ENCODE results near the gene PRDM12.

Gene PRDM12

GRCh38 chr9:130631331-130632080 lies 32.9 kb upstream of the PRDM12 start:
- Histone ChIP-seq H3K4me1 (ENCODE audit: insufficient read depth, low read length) (peaks cover 22% of the 10 kb centered on the region), H3K4me3 (ENCODE audit: low read length) (no peak overlapping the region), H3K27ac (ENCODE audit: low read depth, low read length) (no peak overlapping the region), H3K9ac (ENCODE audit: low read depth, low read length) (no peak overlapping the region), H3K27me3 (ENCODE audit: insufficient read depth, low read length) (no peaks in the 10 kb centered on the region), H3K36me3 (ENCODE audit: insufficient read depth, low read length) (peaks cover 83% of the 10 kb centered on the region), H3K9me3 (ENCODE audit: insufficient read depth, low read depth, low read length) (no peaks in the 10 kb centered on the region)
- 96% methylated on average over 22 of the region's 22 CpGs for WGBS

GRCh38 chr9:130632081-130632710 lies 32.2 kb upstream of the PRDM12 start:
- no peak overlapping the region for H3K9ac ChIP-seq (ENCODE audit: low read depth, low read length)
- no peaks in the 10 kb centered on the region for H3K27me3 ChIP-seq (ENCODE audit: insufficient read depth, low read length)
- H3K36me3 ChIP-seq (ENCODE audit: insufficient read depth, low read length), result peaks cover 83% of the 10 kb centered on the region
- no peaks in the 10 kb centered on the region for H3K9me3 ChIP-seq (ENCODE audit: insufficient read depth, low read depth, low read length)
- H3K4me3 ChIP-seq (ENCODE audit: low read length), result no peak overlapping the region
- no peak overlapping the region for H3K27ac ChIP-seq (ENCODE audit: low read depth, low read length)
- 93% methylated on average over 13 of the region's 13 CpGs for WGBS
- H3K4me1 ChIP-seq (ENCODE audit: insufficient read depth, low read length), result peaks cover 22% of the 10 kb centered on the region

- Histone ChIP-seq H3K27ac (ENCODE audit: low read depth, low read length) (no peak overlapping the region), H3K9me3 (ENCODE audit: insufficient read depth, low read depth, low read length) (no peaks in the 10 kb centered on the region), H3K27me3 (ENCODE audit: insufficient read depth, low read length) (no peaks in the 10 kb centered on the region), H3K4me3 (ENCODE audit: low read length) (no peak overlapping the region), H3K4me1 (ENCODE audit: insufficient read depth, low read length) (peaks cover 21% of the 10 kb centered on the region), H3K9ac (ENCODE audit: low read depth, low read length) (no peak overlapping the region), H3K36me3 (ENCODE audit: insufficient read depth, low read length) (peaks cover 82% of the 10 kb centered on the region)
- 94% methylated on average over 7 of the region's 7 CpGs for WGBS
These were observed 31.6 kb upstream of the PRDM12 start for GRCh38 chr9:130632841-130633240.

GRCh38 chr9:130633336-130634190 lies 30.8 kb upstream of the PRDM12 start:
- WGBS, result 96% methylated on average over 25 of the region's 25 CpGs
- no peak overlapping the region for H3K27ac ChIP-seq (ENCODE audit: low read depth, low read length)
- no peak overlapping the region for H3K4me3 ChIP-seq (ENCODE audit: low read length)
- peaks cover 23% of the 10 kb centered on the region for H3K4me1 ChIP-seq (ENCODE audit: insufficient read depth, low read length)
- H3K27me3 ChIP-seq (ENCODE audit: insufficient read depth, low read length), result no peaks in the 10 kb centered on the region
- H3K9me3 ChIP-seq (ENCODE audit: insufficient read depth, low read depth, low read length), result no peaks in the 10 kb centered on the region
- peaks cover 83% of the 10 kb centered on the region for H3K36me3 ChIP-seq (ENCODE audit: insufficient read depth, low read length)
- H3K9ac ChIP-seq (ENCODE audit: low read depth, low read length), result no peak overlapping the region

GRCh38 chr9:130634191-130634768 lies 30.1 kb upstream of the PRDM12 start:
- Histone ChIP-seq H3K27ac (ENCODE audit: low read depth, low read length) (no peak overlapping the region), H3K4me3 (ENCODE audit: low read length) (no peak overlapping the region), H3K9me3 (ENCODE audit: insufficient read depth, low read depth, low read length) (no peaks in the 10 kb centered on the region), H3K36me3 (ENCODE audit: insufficient read depth, low read length) (peaks cover 85% of the 10 kb centered on the region), H3K4me1 (ENCODE audit: insufficient read depth, low read length) (peaks cover 25% of the 10 kb centered on the region), H3K9ac (ENCODE audit: low read depth, low read length) (no peak overlapping the region; the same call in 1 of the 2 replicates), H3K27me3 (ENCODE audit: insufficient read depth, low read length) (no peaks in the 10 kb centered on the region)
- 96% methylated on average over 14 of the region's 14 CpGs for WGBS

- H3K36me3 ChIP-seq (ENCODE audit: insufficient read depth, low read length), result peaks cover 85% of the 10 kb centered on the region
- no peak overlapping the region; the same call in 1 of the 2 replicates for H3K9ac ChIP-seq (ENCODE audit: low read depth, low read length)
- H3K4me3 ChIP-seq (ENCODE audit: low read length), result no peak overlapping the region
- no peaks in the 10 kb centered on the region for H3K9me3 ChIP-seq (ENCODE audit: insufficient read depth, low read depth, low read length)
- no peak overlapping the region for H3K27ac ChIP-seq (ENCODE audit: low read depth, low read length)
- 91% methylated on average over 8 of the region's 8 CpGs for WGBS
- no peaks in the 10 kb centered on the region for H3K27me3 ChIP-seq (ENCODE audit: insufficient read depth, low read length)
- peaks cover 22% of the 10 kb centered on the region for H3K4me1 ChIP-seq (ENCODE audit: insufficient read depth, low read length)
These were observed 29.6 kb upstream of the PRDM12 start for GRCh38 chr9:130634801-130635200.

- peaks cover 17% of the 10 kb centered on the region for H3K4me1 ChIP-seq (ENCODE audit: insufficient read depth, low read length)
- peaks cover 82% of the 10 kb centered on the region for H3K36me3 ChIP-seq (ENCODE audit: insufficient read depth, low read length)
- no peak overlapping the region for H3K27ac ChIP-seq (ENCODE audit: low read depth, low read length)
- no peak overlapping the region for H3K4me3 ChIP-seq (ENCODE audit: low read length)
- no peaks in the 10 kb centered on the region for H3K27me3 ChIP-seq (ENCODE audit: insufficient read depth, low read length)
- WGBS, result 96% methylated on average over 6 of the region's 6 CpGs
- H3K9me3 ChIP-seq (ENCODE audit: insufficient read depth, low read depth, low read length), result no peaks in the 10 kb centered on the region
- no peak overlapping the region for H3K9ac ChIP-seq (ENCODE audit: low read depth, low read length)
These were observed 29.1 kb upstream of the PRDM12 start for GRCh38 chr9:130635306-130635705.

GRCh38 chr9:130635721-130636647 lies 28.4 kb upstream of the PRDM12 start:
- Histone ChIP-seq H3K4me1 (ENCODE audit: insufficient read depth, low read length) (peaks cover 16% of the 10 kb centered on the region), H3K9ac (ENCODE audit: low read depth, low read length) (no peak overlapping the region), H3K9me3 (ENCODE audit: insufficient read depth, low read depth, low read length) (no peaks in the 10 kb centered on the region), H3K4me3 (ENCODE audit: low read length) (no peak overlapping the region), H3K27me3 (ENCODE audit: insufficient read depth, low read length) (no peaks in the 10 kb centered on the region), H3K36me3 (ENCODE audit: insufficient read depth, low read length) (peaks cover 75% of the 10 kb centered on the region), H3K27ac (ENCODE audit: low read depth, low read length) (no peak overlapping the region)
- WGBS, result 95% methylated on average over 33 of the region's 33 CpGs

GRCh38 chr9:130636648-130637020 lies 27.8 kb upstream of the PRDM12 start:
- H3K27ac ChIP-seq (ENCODE audit: low read depth, low read length), result no peak overlapping the region
- WGBS, result 93% methylated on average over 9 of the region's 9 CpGs
- H3K4me3 ChIP-seq (ENCODE audit: low read length), result no peak overlapping the region
- no peaks in the 10 kb centered on the region for H3K9me3 ChIP-seq (ENCODE audit: insufficient read depth, low read depth, low read length)
- no peak overlapping the region for H3K9ac ChIP-seq (ENCODE audit: low read depth, low read length)
- peaks cover 69% of the 10 kb centered on the region for H3K36me3 ChIP-seq (ENCODE audit: insufficient read depth, low read length)
- H3K4me1 ChIP-seq (ENCODE audit: insufficient read depth, low read length), result peaks cover 16% of the 10 kb centered on the region
- H3K27me3 ChIP-seq (ENCODE audit: insufficient read depth, low read length), result no peaks in the 10 kb centered on the region
